NCI-H510A (cell line): ENCODE results near the gene PRKAA1.
"Not testable (repeated sequence)": the region's sequence is repeated elsewhere in the genome, so short reads cannot be mapped to it uniquely, and the experiment has no call there.

Experiments
- DNase-seq: peaks from one replicate; lab custom pipeline; 2025; lab: John Stamatoyannopoulos, UW

The PRKAA1 gene

GRCh38 chr5:40733434-40733833 lies 64.7 kb downstream of the PRKAA1 start:
- DNase-seq, result no peak

GRCh38 chr5:40722497-40722911 lies 75.7 kb downstream of the PRKAA1 start:
- not testable (repeated sequence) for DNase-seq

GRCh38 chr5:40720069-40720468 lies 78.1 kb downstream of the PRKAA1 start:
- no peak for DNase-seq

- DNase-seq, result no peak
These were observed 80.9 kb downstream of the PRKAA1 start for GRCh38 chr5:40717281-40717680.

GRCh38 chr5:40716590-40716989 lies 81.6 kb downstream of the PRKAA1 start:
- no peak for DNase-seq

- DNase-seq, result no peak
These were observed 82.2 kb downstream of the PRKAA1 start for GRCh38 chr5:40716000-40716399.

- no peak for DNase-seq
These were observed 84.2 kb downstream of the PRKAA1 start for GRCh38 chr5:40714001-40714400.

GRCh38 chr5:40710575-40710974 lies 87.6 kb downstream of the PRKAA1 start:
- DNase-seq, result not testable (repeated sequence)
